ENCODE data around the gene SLC18A3.

Gene SLC18A3

DNA sequence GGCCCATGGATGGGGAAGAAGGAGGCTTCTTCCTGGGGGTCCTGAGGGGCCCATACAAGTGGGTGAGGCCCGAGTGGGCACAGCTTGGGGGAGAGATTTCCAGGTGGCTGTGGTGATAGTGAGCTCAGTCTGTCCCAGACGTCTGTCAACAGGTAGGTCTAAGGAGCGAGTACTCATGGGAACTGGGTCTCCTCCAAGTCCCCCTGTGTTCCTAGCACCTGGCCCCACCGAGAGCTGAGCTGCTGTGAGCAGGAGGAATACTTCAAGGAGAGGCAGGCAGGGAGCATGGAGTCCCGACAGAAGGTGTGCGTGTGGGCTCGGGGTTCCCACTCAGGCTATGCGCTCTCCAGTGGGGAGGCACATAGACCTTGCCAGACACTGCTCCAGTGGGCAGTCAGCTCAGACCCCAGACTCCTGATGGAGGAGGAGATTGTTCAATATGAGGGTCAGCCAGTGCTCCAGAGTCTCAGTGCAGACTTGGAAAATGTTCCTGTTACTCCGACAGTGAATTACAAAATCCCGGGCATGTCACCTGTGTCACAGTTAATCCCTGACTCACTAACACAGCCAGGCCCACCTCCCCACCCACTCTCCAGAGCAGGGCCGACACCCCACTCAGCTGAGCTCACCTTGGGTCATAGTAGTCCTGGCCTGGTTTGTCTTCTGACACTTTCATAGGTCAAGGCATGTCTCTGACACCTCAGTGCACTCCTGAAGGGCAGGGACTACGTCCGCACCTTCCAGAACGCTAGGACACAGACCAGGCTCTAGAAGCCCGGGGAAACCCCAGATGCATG, 41.1 kb downstream of the SLC18A3 start:
- DNase-seq (ENCODE audit: low read depth): no peak

DNA sequence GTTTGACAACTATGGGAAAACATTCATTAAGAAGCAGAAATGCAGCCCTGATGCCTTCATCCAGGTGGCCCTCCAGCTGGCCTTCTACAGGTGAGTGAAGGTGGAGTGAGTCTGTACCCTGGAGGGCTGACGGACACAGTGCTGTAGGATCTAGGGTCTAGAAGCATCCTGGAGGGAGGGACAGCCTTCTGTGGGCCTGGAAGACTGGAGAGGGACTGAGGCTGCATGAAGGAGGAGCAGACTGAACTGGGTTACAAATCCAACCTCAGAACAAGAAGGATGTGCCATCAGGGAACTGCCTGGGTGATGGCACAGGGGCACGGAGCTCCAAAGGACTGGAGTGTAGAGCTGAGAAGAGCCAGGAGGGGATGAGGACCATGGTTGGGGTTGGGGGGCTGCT, 41.8 kb downstream of the SLC18A3 start:
- no peak for DNase-seq (ENCODE audit: low read depth)

DNA sequence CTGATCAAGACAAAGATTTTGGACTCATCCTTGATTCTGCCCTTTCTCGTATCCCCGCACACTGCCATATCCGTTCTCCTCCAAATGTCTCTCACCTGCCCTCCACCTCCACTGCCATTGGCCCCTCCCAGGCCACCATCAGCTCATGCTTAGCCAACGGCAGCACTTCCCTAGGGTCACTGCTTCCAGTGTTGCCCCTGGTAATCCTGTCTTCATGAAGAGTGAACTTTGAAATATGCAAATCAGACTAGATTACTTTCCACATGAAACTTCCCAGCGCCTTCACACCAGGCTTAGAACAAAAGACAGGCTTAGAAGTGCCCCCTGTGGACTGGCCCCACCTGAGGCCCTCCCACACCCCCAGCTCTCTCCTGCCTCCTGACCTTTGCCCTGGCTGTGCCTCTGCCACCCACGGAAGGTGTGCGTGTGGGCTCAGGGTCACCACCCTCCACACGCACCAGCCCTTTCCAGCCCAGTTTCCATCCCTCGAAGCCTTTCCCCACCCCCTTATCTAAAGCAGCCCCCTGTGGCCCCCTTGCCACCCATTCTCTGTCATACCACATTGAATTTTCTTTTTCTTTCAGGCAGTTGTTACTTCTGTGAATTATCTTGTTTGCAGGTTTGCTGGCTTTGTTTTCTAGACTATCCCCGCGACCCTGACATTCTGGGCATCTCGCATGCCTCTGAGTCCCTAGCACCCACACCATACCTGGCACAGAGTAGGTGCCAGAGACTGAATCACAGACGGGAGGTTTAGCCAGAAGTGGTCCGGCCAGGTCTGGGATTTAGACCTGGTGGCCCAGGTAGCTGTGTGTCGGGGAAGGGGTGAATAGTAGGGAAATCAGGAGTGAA, 42.5 kb downstream of the SLC18A3 start:
- DNase-seq (ENCODE audit: low read depth): no peak

DNA sequence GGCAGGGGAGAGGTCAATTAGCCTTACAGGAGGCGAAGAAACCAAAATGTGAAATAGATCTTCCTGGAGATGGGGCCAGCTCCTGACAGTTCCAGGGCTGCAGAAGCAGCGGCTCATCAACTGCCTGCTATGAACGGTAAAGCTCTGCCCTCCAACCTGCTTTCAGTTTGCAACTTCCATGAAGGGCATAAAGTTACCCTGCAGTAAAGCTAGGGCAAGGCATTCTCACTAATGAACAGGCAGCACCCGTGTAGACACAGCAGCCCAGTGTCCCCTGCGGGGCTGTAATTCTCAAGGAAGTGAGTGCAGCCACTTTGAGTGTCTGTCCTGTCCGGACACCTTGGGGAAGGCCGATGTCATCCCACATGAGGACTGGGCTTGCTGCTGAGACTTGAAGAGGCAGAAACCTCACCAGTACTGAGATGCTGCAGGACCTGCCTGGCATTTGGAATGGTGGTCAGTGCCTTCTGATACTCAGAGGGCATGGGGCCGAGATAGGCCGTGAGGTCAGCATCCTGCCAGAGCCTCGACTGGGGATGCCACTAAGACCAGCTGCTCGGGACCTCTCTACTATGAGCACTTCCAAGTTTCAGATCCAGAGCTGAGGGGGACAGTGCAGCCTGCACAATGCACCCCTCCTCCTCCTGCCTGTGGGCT, 43.3 kb downstream of the SLC18A3 start:
- DNase-seq (ENCODE audit: low read depth): no peak

DNA sequence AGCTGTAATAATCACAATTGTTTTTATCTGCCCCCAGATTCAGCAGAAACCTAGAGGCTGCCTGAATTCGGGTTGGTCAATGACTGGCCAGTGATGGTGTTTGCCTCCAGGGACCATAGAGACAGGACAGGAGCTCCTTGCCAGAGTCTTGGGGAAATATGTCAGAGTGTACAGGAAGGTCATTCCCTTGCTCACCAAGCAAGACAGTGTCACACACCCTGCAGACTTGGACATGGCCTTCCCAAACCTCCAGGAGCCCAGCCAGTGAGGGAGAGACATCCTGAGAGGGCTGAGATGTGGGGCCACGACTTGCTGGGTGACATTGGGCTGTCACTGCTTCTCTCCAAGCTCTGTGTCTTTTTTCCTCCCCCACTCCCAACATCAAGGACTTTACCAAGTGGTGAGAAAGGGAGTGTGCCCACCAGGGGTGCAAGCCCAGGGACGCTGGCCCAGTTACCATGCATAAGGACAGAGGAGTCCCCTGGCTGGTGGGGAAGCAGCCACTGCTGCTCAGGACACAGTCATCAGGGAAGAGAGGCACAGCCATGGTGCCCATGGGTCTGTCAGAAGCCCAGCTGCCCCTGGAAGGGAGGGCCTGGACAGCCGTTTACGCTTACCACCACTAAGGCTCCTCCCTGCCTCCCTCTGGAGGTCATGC, 44.1 kb downstream of the SLC18A3 start:
- DNase-seq (ENCODE audit: low read depth): no peak

GRCh38 chr10:49655099-49655498, 45.0 kb downstream of the SLC18A3 start:
- no peak for DNase-seq (ENCODE audit: low read depth)

- DNase-seq (ENCODE audit: low read depth): no peak
Measured at GRCh38 chr10:49656845-49657493, 46.9 kb downstream of the SLC18A3 start.

GRCh38 chr10:49657606-49658005, 47.5 kb downstream of the SLC18A3 start:
- no peak for DNase-seq (ENCODE audit: low read depth)

GRCh38 chr10:49661140-49661856, 51.2 kb downstream of the SLC18A3 start:
- no peak for DNase-seq (ENCODE audit: low read depth)
